ENCODE measurements around the gene KCNIP4. TPM values are rescaled to one million over a fixed set of nuclear protein-coding genes. Genes with fewer than 3 reads are reported as not detected.
A peak's percentile ranks its signal among the peaks of the same experiment; 100 is the strongest.

Gene KCNIP4
- total and polyA plus RNA-seq, 8 donors = 0.05 TPM; not detected in 7

GRCh38 chr4:21276046-21276445, 672.5 kb downstream of the KCNIP4 start:
- DNase-seq (no peak), ATAC-seq (no peak), FAIRE-seq (no peak)
- Histone ChIP-seq H3K27me3 (no peaks in the 10 kb centered on the region), H3K27ac (no peak overlapping the region), H3K4me1 (no peaks in the 10 kb centered on the region), H3K4me3 (no peak overlapping the region), H3K36me3 (no peaks in the 10 kb centered on the region), H3K9me3 (no peaks in the 10 kb centered on the region)
- 84 to 93% methylated on average over 5 of the region's 5 CpGs for WGBS, 2 donors
- intact Hi-C loops (cut with DNase I) = no loop called here
- TF ChIP-seq CTCF (IDR thresholded peaks at IDR 0.05) = no peak

- intact Hi-C loops (cut with DNase I) = no loop called here
- H3K36me3 ChIP-seq = no peaks in the 10 kb centered on the region
- TF ChIP-seq CTCF (IDR thresholded peaks at IDR 0.05) = no peak
- H3K27me3 ChIP-seq = no peaks in the 10 kb centered on the region
- H3K9me3 ChIP-seq = no peaks in the 10 kb centered on the region
- DNase-seq = no peak
- no peak overlapping the region for H3K27ac ChIP-seq
- no peak for FAIRE-seq
- 52 to 59% methylated on average over 4 of the region's 4 CpGs for WGBS, 2 donors
- H3K4me1 ChIP-seq = no peaks in the 10 kb centered on the region
- ATAC-seq = no peak
- no peak overlapping the region for H3K4me3 ChIP-seq
Observed at GRCh38 chr4:21271439-21272052, 677.0 kb downstream of the KCNIP4 start.

GRCh38 chr4:21248331-21248730, 700.2 kb downstream of the KCNIP4 start:
- Histone ChIP-seq H3K27ac (no peak overlapping the region), H3K9me3 (no peaks in the 10 kb centered on the region), H3K27me3 (no peaks in the 10 kb centered on the region), H3K4me3 (no peak overlapping the region), H3K36me3 (no peaks in the 10 kb centered on the region), H3K4me1 (no peaks in the 10 kb centered on the region)
- no peak for TF ChIP-seq CTCF (IDR thresholded peaks at IDR 0.05)
- 77 to 83% methylated on average over 4 of the region's 4 CpGs for WGBS, 2 donors
- FAIRE-seq = no peak
- no peak for ATAC-seq
- no peak for DNase-seq
- intact Hi-C loops (cut with DNase I) = no loop called here

GRCh38 chr4:21242163-21242562, 706.4 kb downstream of the KCNIP4 start:
- Histone ChIP-seq H3K36me3 (no peaks in the 10 kb centered on the region), H3K9me3 (no peaks in the 10 kb centered on the region), H3K4me3 (no peak overlapping the region), H3K4me1 (no peaks in the 10 kb centered on the region), H3K27ac (no peak overlapping the region), H3K27me3 (no peaks in the 10 kb centered on the region)
- DNase-seq (no peak), FAIRE-seq (no peak), ATAC-seq (no peak)
- intact Hi-C loops (cut with DNase I) = no loop called here
- WGBS, 2 donors = 8 to 20% methylated on average over 2 of the region's 2 CpGs
- TF ChIP-seq CTCF (IDR thresholded peaks at IDR 0.05) = no peak

GRCh38 chr4:21226637-21227538, 721.7 kb downstream of the KCNIP4 start:
- Histone ChIP-seq H3K9me3 (peaks cover 0 to 4% (median 0%) of the 10 kb centered on the region in 4 donors), H3K4me1 (no peaks in the 10 kb centered on the region), H3K27ac (no peak overlapping the region), H3K27me3 (no peaks in the 10 kb centered on the region), H3K36me3 (no peaks in the 10 kb centered on the region), H3K4me3 (no peak overlapping the region)
- 17 to 25% methylated on average over 2 of the region's 2 CpGs for WGBS, 2 donors
- no peak for TF ChIP-seq CTCF (IDR thresholded peaks at IDR 0.05)
- DNase-seq = peak in 3 of 6 donors; percentile 11 to 22 (median 20)
- ATAC-seq = peak in 2 of 4 donors; percentile 71 to 78
- FAIRE-seq = no peak
- intact Hi-C loops (cut with DNase I) = no loop called here

All from pancreas (tissue), 10 donors.